Loucy (cell line): ENCODE measurements around the gene BLNK.

Experiments
- H2AFZ ChIP-seq: fragments of 200-600 bp; sonication (generic); 2 replicates; pipeline ENCODE4 v1.6.0; 2016; ENCODE audit warnings: antibody characterized with exemption, mild to moderate bottlenecking, low read length, moderate library complexity
- H3F3A ChIP-seq: fragments of 200-600 bp; 2 replicates; pipeline ENCODE4 v1.6.0; 2016; ENCODE audit warnings: antibody characterized with exemption, low read depth, mild to moderate bottlenecking
- H3K27me3 ChIP-seq: fragments of 200-600 bp; sonication (generic); 2 replicates; pipeline ENCODE4 v1.6.1; 2014; ENCODE audit warnings: low read length, mild to moderate bottlenecking; ENCODE audit not compliant: insufficient read depth, poor library complexity, severe bottlenecking
- H3K36me3 ChIP-seq: fragments of 200-600 bp; sonication (generic); 2 replicates; pipeline ENCODE4 v1.6.1; 2016; ENCODE audit warnings: low read length; ENCODE audit not compliant: insufficient read depth
- H3K4me1 ChIP-seq: fragments of 200-600 bp; sonication (generic); 2 replicates; pipeline ENCODE4 v1.5.1; 2014; ENCODE audit warnings: low read length, mild to moderate bottlenecking; ENCODE audit not compliant: insufficient read depth, poor library complexity, severe bottlenecking
- H3K4me2 ChIP-seq: fragments of 200-600 bp; sonication (generic); 2 replicates; pipeline ENCODE4 v1.6.0; 2014; ENCODE audit warnings: antibody characterized with exemption, low read length, low read depth, mild to moderate bottlenecking; ENCODE audit not compliant: poor library complexity, severe bottlenecking
- H3K4me3 ChIP-seq: fragments of 200-600 bp; sonication (generic); 2 replicates; pipeline ENCODE4 v1.5.1; 2014; ENCODE audit warnings: low read length, mild to moderate bottlenecking, mixed read lengths; ENCODE audit not compliant: poor library complexity, severe bottlenecking
- H3K79me2 ChIP-seq: fragments of 200-600 bp; sonication (generic); 2 replicates; pipeline ENCODE4 v1.6.1; 2014; ENCODE audit warnings: low read length; ENCODE audit not compliant: insufficient read depth
- H3K9ac ChIP-seq: fragments of 200-600 bp; sonication (generic); 2 replicates; pipeline ENCODE4 v1.6.0; 2014; ENCODE audit warnings: mild to moderate bottlenecking, low read depth, low read length, moderate library complexity; ENCODE audit not compliant: poor library complexity, severe bottlenecking
- H3K9me2 ChIP-seq: fragments of 200-600 bp; sonication (generic); replicated peaks from 2 replicates; pipeline ENCODE4 v1.6.1; 2016; ENCODE audit warnings: low read depth, low read length, mixed read lengths
- H3K9me3 ChIP-seq: fragments of 200-600 bp; sonication (generic); 2 replicates; pipeline ENCODE4 v1.6.1; 2014; ENCODE audit warnings: mild to moderate bottlenecking, antibody characterized with exemption, low read length, low read depth; ENCODE audit not compliant: insufficient read depth
- H4K20me1 ChIP-seq: fragments of 200-600 bp; sonication (generic); 2 replicates; pipeline ENCODE4 v1.6.0; 2014; ENCODE audit warnings: antibody characterized with exemption, low read length, mild to moderate bottlenecking; ENCODE audit not compliant: insufficient read depth, poor library complexity, severe bottlenecking
- CTCF ChIP-seq: fragments of 200-600 bp; sonication (generic); conservative IDR thresholded peaks from 2 replicates; pipeline ENCODE4 v1.5.1; 2014; ENCODE audit warnings: mild to moderate bottlenecking, antibody characterized with exemption, low read length
- EZH2phosphoT487 ChIP-seq: fragments of 200-600 bp; IDR thresholded peaks from 2 replicates; pipeline ENCODE4 v1.6.1; 2018; ENCODE audit warnings: antibody characterized with exemption, mild to moderate bottlenecking, moderate library complexity, borderline replicate concordance

BLNK gene

GRCh38 chr10:96235326-96236089, 35.9 kb downstream of the BLNK start:
- Histone ChIP-seq H3K4me2 (no peak overlapping the region), H3K4me3 (no peak overlapping the region), H3K36me3 (no peaks in the 10 kb centered on the region), H3K9me3 (no peaks in the 10 kb centered on the region), H2AFZ (no peak overlapping the region), H3K79me2 (no peaks in the 10 kb centered on the region), H4K20me1 (no peaks in the 10 kb centered on the region), H3K4me1 (no peaks in the 10 kb centered on the region), H3K9ac (no peak overlapping the region), H3K9me2 (no peaks in the 10 kb centered on the region), H3K27me3 (no peaks in the 10 kb centered on the region), H3F3A (no peaks in the 10 kb centered on the region)
- TF ChIP-seq CTCF (no peak), EZH2phosphoT487 (no peak)

- H4K20me1 ChIP-seq: no peaks in the 10 kb centered on the region
- no peaks in the 10 kb centered on the region for H3K4me1 ChIP-seq
- no peaks in the 10 kb centered on the region for H3F3A ChIP-seq
- no peak overlapping the region for H3K4me3 ChIP-seq
- H3K36me3 ChIP-seq: no peaks in the 10 kb centered on the region
- H3K9me2 ChIP-seq: no peaks in the 10 kb centered on the region
- H3K79me2 ChIP-seq: no peaks in the 10 kb centered on the region
- H3K4me2 ChIP-seq: no peak overlapping the region
- TF ChIP-seq CTCF (no peak), EZH2phosphoT487 (no peak)
- H3K9me3 ChIP-seq: no peaks in the 10 kb centered on the region
- no peaks in the 10 kb centered on the region for H3K27me3 ChIP-seq
- H3K9ac ChIP-seq: no peak overlapping the region
- no peak overlapping the region for H2AFZ ChIP-seq
These were observed 37.4 kb downstream of the BLNK start for GRCh38 chr10:96233959-96234358.

GRCh38 chr10:96230527-96230926, 40.8 kb downstream of the BLNK start:
- H3K36me3 ChIP-seq: no peaks in the 10 kb centered on the region
- no peaks in the 10 kb centered on the region for H4K20me1 ChIP-seq
- H3K27me3 ChIP-seq: no peaks in the 10 kb centered on the region
- no peaks in the 10 kb centered on the region for H3K4me1 ChIP-seq
- no peaks in the 10 kb centered on the region for H3K9me2 ChIP-seq
- H3F3A ChIP-seq: no peaks in the 10 kb centered on the region
- H3K4me2 ChIP-seq: no peak overlapping the region
- no peaks in the 10 kb centered on the region for H3K79me2 ChIP-seq
- H3K4me3 ChIP-seq: no peak overlapping the region
- TF ChIP-seq CTCF: no peak
- TF ChIP-seq EZH2phosphoT487: no peak
- no peak overlapping the region for H3K9ac ChIP-seq
- H3K9me3 ChIP-seq: no peaks in the 10 kb centered on the region
- H2AFZ ChIP-seq: no peak overlapping the region
